Ascending aorta (tissue), 2 donors: ENCODE measurements around the gene TJP2. TPM values are rescaled to one million over a fixed set of nuclear protein-coding genes. Genes with fewer than 3 reads are reported as not detected.

Experiments
- DNase-seq, 2 donors: peaks; one replicate each; pipeline ENCODE4 v3.0.0-alpha.2; 2019; ENCODE audit warnings: low spot score in 2 of 2
- H3K27ac ChIP-seq, 2 donors: fragments of 200-600 bp; sonication (generic); one replicate each; pipeline ENCODE4 v1.5.1; 2016 to 2017; ENCODE audit warnings: mild to moderate bottlenecking in 1 of 2
- H3K27me3 ChIP-seq: fragments of 200-600 bp; sonication (generic); one replicate; pipeline ENCODE4 v1.5.1; 2017
- H3K36me3 ChIP-seq, 2 donors: fragments of 200-600 bp; sonication (generic); one replicate each; pipeline ENCODE4 v1.5.1; 2016
- H3K4me1 ChIP-seq, 2 donors: fragments of 200-600 bp; sonication (generic); one replicate each; pipeline ENCODE4 v1.5.1; 2016 to 2017; ENCODE audit warnings: mild to moderate bottlenecking in 1 of 2
- H3K4me3 ChIP-seq, 2 donors: fragments of 200-600 bp; sonication (generic); one replicate each; pipeline ENCODE4 v1.5.1; 2016 to 2017; ENCODE audit warnings: mild to moderate bottlenecking in 1 of 2
- H3K9me3 ChIP-seq, 2 donors: fragments of 200-600 bp; sonication (generic); one replicate each; pipeline ENCODE4 v1.5.1; 2016
- intact Hi-C: fragments of 100-400 bp; cut with DNase I; formaldehyde crosslinking; loops from one replicate; pipeline ENCODE4 v1.15.1; 2023
- total RNA-seq: library from RNA; depleted of rRNA; stranded (reverse); fragments of >200 nt; gene quantifications from one replicate; pipeline ENCODE4 v1.1.0, GENCODE V29; 2016
- TF ChIP-seq, protein P1 (sequence below), 3 experiments: fragments of 200-600 bp in 2 of 3; fragments of 450-650 bp in 1 of 3; sonication (generic) in 2 of 3; IDR thresholded peaks; one replicate each; pipeline ENCODE4 v1.5.1; 2016 to 2019; ENCODE audit warnings: antibody characterized with exemption in 3 of 3, mild to moderate bottlenecking in 1 of 3, moderate library complexity in 1 of 3

The TJP2 gene
- total RNA-seq, 1 donor from 2014 or later, result 154 TPM

- Histone ChIP-seq H3K9me3 (no peaks in the 10 kb centered on the region), H3K36me3 (no peaks in the 10 kb centered on the region), H3K27me3 (no peaks in the 10 kb centered on the region), H3K4me3 (no peak overlapping the region), H3K4me1 (peaks cover 0 to 7% of the 10 kb centered on the region in 2 donors), H3K27ac (no peak overlapping the region)
- TF ChIP-seq, protein P1, sequence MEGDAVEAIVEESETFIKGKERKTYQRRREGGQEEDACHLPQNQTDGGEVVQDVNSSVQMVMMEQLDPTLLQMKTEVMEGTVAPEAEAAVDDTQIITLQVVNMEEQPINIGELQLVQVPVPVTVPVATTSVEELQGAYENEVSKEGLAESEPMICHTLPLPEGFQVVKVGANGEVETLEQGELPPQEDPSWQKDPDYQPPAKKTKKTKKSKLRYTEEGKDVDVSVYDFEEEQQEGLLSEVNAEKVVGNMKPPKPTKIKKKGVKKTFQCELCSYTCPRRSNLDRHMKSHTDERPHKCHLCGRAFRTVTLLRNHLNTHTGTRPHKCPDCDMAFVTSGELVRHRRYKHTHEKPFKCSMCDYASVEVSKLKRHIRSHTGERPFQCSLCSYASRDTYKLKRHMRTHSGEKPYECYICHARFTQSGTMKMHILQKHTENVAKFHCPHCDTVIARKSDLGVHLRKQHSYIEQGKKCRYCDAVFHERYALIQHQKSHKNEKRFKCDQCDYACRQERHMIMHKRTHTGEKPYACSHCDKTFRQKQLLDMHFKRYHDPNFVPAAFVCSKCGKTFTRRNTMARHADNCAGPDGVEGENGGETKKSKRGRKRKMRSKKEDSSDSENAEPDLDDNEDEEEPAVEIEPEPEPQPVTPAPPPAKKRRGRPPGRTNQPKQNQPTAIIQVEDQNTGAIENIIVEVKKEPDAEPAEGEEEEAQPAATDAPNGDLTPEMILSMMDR (IDR thresholded peaks at IDR 0.05), result no peak
- DNase-seq, result no peak
- intact Hi-C loops, result no loop called here
Observed at GRCh38 chr9:69207503-69207902, 33.4 kb downstream of the TJP2 start.

GRCh38 chr9:69211424-69212036 lies 37.5 kb downstream of the TJP2 start:
- TF ChIP-seq, protein P1 (IDR thresholded peaks at IDR 0.05), result no peak
- no peaks in the 10 kb centered on the region for H3K4me1 ChIP-seq
- no peak overlapping the region for H3K4me3 ChIP-seq
- H3K27me3 ChIP-seq, result no peaks in the 10 kb centered on the region
- H3K9me3 ChIP-seq, result no peaks in the 10 kb centered on the region
- peaks cover 0 to 6% of the 10 kb centered on the region in 2 donors for H3K36me3 ChIP-seq
- intact Hi-C loops, result no loop called here
- H3K27ac ChIP-seq, result no peak overlapping the region
- DNase-seq, result no peak

- DNase-seq, result no peak
- Histone ChIP-seq H3K27ac (no peak overlapping the region), H3K4me1 (no peaks in the 10 kb centered on the region), H3K9me3 (no peaks in the 10 kb centered on the region), H3K4me3 (no peak overlapping the region), H3K36me3 (peaks cover 11 to 26% of the 10 kb centered on the region in 2 donors), H3K27me3 (no peaks in the 10 kb centered on the region)
- TF ChIP-seq, protein P1 (IDR thresholded peaks at IDR 0.05), result no peak
- intact Hi-C loops, result no loop called here
Observed at GRCh38 chr9:69213647-69214046, 39.6 kb downstream of the TJP2 start.

DNA sequence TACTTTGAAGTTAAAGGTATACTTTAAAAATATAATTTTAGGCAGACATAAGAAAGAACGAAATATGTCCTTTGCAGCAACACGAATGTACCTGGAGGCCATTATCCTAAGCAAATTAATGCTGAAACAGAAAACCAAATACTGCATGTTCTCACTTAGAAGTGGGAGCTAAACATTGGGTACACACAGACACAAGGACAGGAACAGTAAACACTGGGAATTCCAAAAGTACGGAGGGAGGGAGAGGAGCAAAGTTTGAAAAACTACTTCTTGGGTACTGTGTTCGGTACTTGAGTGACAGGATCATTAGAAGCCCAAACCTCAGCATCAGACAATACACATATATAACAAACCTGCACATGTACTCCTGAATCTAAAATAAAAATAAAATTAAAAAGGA lies 40.9 kb downstream of the TJP2 start:
- H3K4me1 ChIP-seq, result no peaks in the 10 kb centered on the region

DNA sequence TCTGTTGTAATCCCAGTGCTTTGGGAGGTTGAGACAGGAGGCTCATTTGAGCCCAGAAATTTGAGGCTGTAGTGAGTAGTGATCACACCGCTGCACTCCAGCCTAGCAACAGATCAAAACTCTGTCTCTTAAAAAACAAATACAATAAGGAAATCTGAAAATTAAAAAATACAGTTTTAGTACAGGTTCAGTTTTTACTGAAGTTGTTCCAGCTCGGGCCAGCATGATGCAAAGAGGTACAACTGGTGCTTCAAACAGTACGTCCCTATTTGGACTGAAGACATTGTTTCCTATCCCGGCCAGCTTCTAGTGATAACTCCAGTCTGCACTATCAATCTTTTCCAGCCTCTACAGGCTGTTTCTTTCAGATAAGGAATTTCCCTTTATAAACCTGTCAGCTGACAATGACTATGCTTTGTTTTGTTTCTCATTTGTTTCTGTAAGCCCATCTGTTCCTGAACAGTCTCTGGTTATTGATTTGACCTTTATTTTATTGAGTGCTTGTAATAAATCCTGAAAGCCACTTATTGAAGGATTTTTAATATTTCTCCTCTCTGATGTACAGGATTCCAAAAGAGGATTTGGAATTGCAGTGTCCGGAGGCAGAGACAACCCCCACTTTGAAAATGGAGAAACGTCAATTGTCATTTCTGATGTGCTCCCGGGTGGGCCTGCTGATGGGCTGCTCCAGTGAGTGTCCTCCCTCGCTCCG lies 41.9 kb downstream of the TJP2 start:
- peaks cover 26 to 45% of the 10 kb centered on the region in 2 donors for H3K36me3 ChIP-seq
- no peak overlapping the region for H3K4me3 ChIP-seq
- H3K4me1 ChIP-seq, result no peaks in the 10 kb centered on the region
- H3K9me3 ChIP-seq, result no peaks in the 10 kb centered on the region
- no peaks in the 10 kb centered on the region for H3K27me3 ChIP-seq
- TF ChIP-seq, protein P1 (IDR thresholded peaks at IDR 0.05), result no peak
- intact Hi-C loops, result no loop called here
- no peak for DNase-seq
- H3K27ac ChIP-seq, result no peak overlapping the region

More for the DNA sequence above, 40.9 kb downstream of the TJP2 start:
- H3K36me3 ChIP-seq, result peaks cover 22 to 37% of the 10 kb centered on the region in 2 donors
- TF ChIP-seq, protein P1 (IDR thresholded peaks at IDR 0.05), result no peak
- H3K4me3 ChIP-seq, result no peak overlapping the region
- no peak for DNase-seq
- no peaks in the 10 kb centered on the region for H3K27me3 ChIP-seq
- H3K27ac ChIP-seq, result no peak overlapping the region
- intact Hi-C loops, result no loop called here
- H3K9me3 ChIP-seq, result no peaks in the 10 kb centered on the region
